Dendritic cell treated with granulocyte-macrophage colony-stimulating factor and Interleukin-4, amounts not matched to agents 40 ng/mL and 50 ng/mL, for 4 days (primary cell): ENCODE data around the gene MSANTD4.
"Not testable (repeated sequence)": the region's sequence is repeated elsewhere in the genome, so short reads cannot be mapped to it uniquely, and the experiment has no call there.

ENCODE experiments used
- H3K27ac Mint-ChIP-seq: one replicate; pipeline ENCODE4 v1.8.0; 2022; ENCODE audit warnings: mild to moderate bottlenecking, mixed read lengths
- H3K27me3 Mint-ChIP-seq: one replicate; pipeline ENCODE4 v1.8.0; 2022; ENCODE audit warnings: mild to moderate bottlenecking, mixed read lengths
- H3K36me3 Mint-ChIP-seq: one replicate; pipeline ENCODE4 v1.8.0; 2022; ENCODE audit warnings: low read depth, mixed read lengths
- H3K4me1 Mint-ChIP-seq: one replicate; pipeline ENCODE4 v1.8.0; 2022; ENCODE audit warnings: low read depth, mixed read lengths
- H3K4me3 Mint-ChIP-seq: one replicate; pipeline ENCODE4 v1.8.0; 2022; ENCODE audit warnings: mild to moderate bottlenecking, moderate library complexity, mixed read lengths
- H3K9me3 Mint-ChIP-seq: one replicate; pipeline ENCODE4 v1.8.0; 2022; ENCODE audit warnings: mixed read lengths
- intact Hi-C: fragments of 100-400 bp; cut with micrococcal nuclease; formaldehyde crosslinking; loops from one replicate; pipeline ENCODE4 v1.15.0; 2022

Gene MSANTD4

GRCh38 chr11:106021967-106022794 is at the start of gene MSANTD4:
TSS of gene MSANTD4 (minus strand) at chr11:106022240. CDS start at chr11:106010917, 11,323 bp downstream.
- peaks cover 15% of the 10 kb centered on the region for H3K9me3 Mint-ChIP-seq
- H3K4me3 Mint-ChIP-seq, result peak within 1 kb of the TSS; percentile 78
- intact Hi-C loops, result loop anchor here (1.0 kb wide), 1 partner anchor 55 kb away; the partner anchor contains the start of genes AASDHPPT and KBTBD3
- H3K27me3 Mint-ChIP-seq, result peaks cover 3% of the 10 kb centered on the region
- peaks cover 36% of the 10 kb centered on the region for H3K36me3 Mint-ChIP-seq
- H3K27ac Mint-ChIP-seq, result peak within 1 kb of the TSS; percentile 82
- peaks cover 35% of the 10 kb centered on the region for H3K4me1 Mint-ChIP-seq

- Mint-ChIP-seq H3K4me3 (no peak overlapping the region), H3K9me3 (no peaks in the 10 kb centered on the region), H3K4me1 (peaks cover 6% of the 10 kb centered on the region), H3K27ac (no peak overlapping the region), H3K36me3 (no peaks in the 10 kb centered on the region), H3K27me3 (no peaks in the 10 kb centered on the region)
- intact Hi-C loops, result no loop called here
Observed at GRCh38 chr11:106070606-106071005, 48.6 kb upstream of the MSANTD4 start.

GRCh38 chr11:106063009-106063408 is 41.0 kb upstream of the MSANTD4 start:
- peaks cover 6% of the 10 kb centered on the region for H3K36me3 Mint-ChIP-seq
- intact Hi-C loops, result no loop called here
- H3K9me3 Mint-ChIP-seq, result no peaks in the 10 kb centered on the region
- H3K27me3 Mint-ChIP-seq, result no peaks in the 10 kb centered on the region
- H3K4me1 Mint-ChIP-seq, result peaks cover 5% of the 10 kb centered on the region
- H3K4me3 Mint-ChIP-seq, result no peak overlapping the region
- no peak overlapping the region for H3K27ac Mint-ChIP-seq

- H3K4me1 Mint-ChIP-seq, result peaks cover 5% of the 10 kb centered on the region
- H3K4me3 Mint-ChIP-seq, result no peak overlapping the region
- H3K36me3 Mint-ChIP-seq, result peaks cover 10% of the 10 kb centered on the region
- H3K27ac Mint-ChIP-seq, result no peak overlapping the region
- H3K9me3 Mint-ChIP-seq, result no peaks in the 10 kb centered on the region
- intact Hi-C loops, result no loop called here
- no peaks in the 10 kb centered on the region for H3K27me3 Mint-ChIP-seq
Observed at GRCh38 chr11:106061954-106062949, 40.2 kb upstream of the MSANTD4 start.

GRCh38 chr11:106061249-106061784 is 39.3 kb upstream of the MSANTD4 start:
- peaks cover 10% of the 10 kb centered on the region for H3K36me3 Mint-ChIP-seq
- H3K4me1 Mint-ChIP-seq, result peaks cover 5% of the 10 kb centered on the region
- intact Hi-C loops, result no loop called here
- no peak overlapping the region for H3K4me3 Mint-ChIP-seq
- H3K27ac Mint-ChIP-seq, result no peak overlapping the region
- H3K9me3 Mint-ChIP-seq, result no peaks in the 10 kb centered on the region
- H3K27me3 Mint-ChIP-seq, result no peaks in the 10 kb centered on the region

- H3K27ac Mint-ChIP-seq, result no peak overlapping the region
- H3K9me3 Mint-ChIP-seq, result no peaks in the 10 kb centered on the region
- no peak overlapping the region for H3K4me3 Mint-ChIP-seq
- intact Hi-C loops, result no loop called here
- H3K36me3 Mint-ChIP-seq, result peaks cover 10% of the 10 kb centered on the region
- peaks cover 5% of the 10 kb centered on the region for H3K4me1 Mint-ChIP-seq
- no peaks in the 10 kb centered on the region for H3K27me3 Mint-ChIP-seq
Observed at GRCh38 chr11:106059617-106060016, 37.6 kb upstream of the MSANTD4 start.

GRCh38 chr11:106058377-106058776 is 36.3 kb upstream of the MSANTD4 start:
- H3K9me3 Mint-ChIP-seq, H3K4me1 Mint-ChIP-seq, H3K4me3 Mint-ChIP-seq, H3K36me3 Mint-ChIP-seq, H3K27ac Mint-ChIP-seq, H3K27me3 Mint-ChIP-seq, intact Hi-C loops: not testable (repeated sequence)

- Mint-ChIP-seq H3K27me3 (no peaks in the 10 kb centered on the region), H3K4me1 (no peaks in the 10 kb centered on the region), H3K27ac (no peak overlapping the region), H3K4me3 (no peak overlapping the region), H3K9me3 (no peaks in the 10 kb centered on the region), H3K36me3 (no peaks in the 10 kb centered on the region)
- intact Hi-C loops, result no loop called here
Observed at GRCh38 chr11:106051103-106051502, 29.1 kb upstream of the MSANTD4 start.

- no peaks in the 10 kb centered on the region for H3K27me3 Mint-ChIP-seq
- intact Hi-C loops, result no loop called here
- no peak overlapping the region for H3K27ac Mint-ChIP-seq
Observed at GRCh38 chr11:106049727-106050476, 27.9 kb upstream of the MSANTD4 start.

GRCh38 chr11:106047631-106048030 is 25.6 kb upstream of the MSANTD4 start:
- no peaks in the 10 kb centered on the region for H3K4me1 Mint-ChIP-seq
- intact Hi-C loops, result no loop called here

More at GRCh38 chr11:106049727-106050476, 27.9 kb upstream of the MSANTD4 start:
- no peaks in the 10 kb centered on the region for H3K9me3 Mint-ChIP-seq
- H3K36me3 Mint-ChIP-seq, result no peaks in the 10 kb centered on the region
- H3K4me3 Mint-ChIP-seq, result no peak overlapping the region
- no peaks in the 10 kb centered on the region for H3K4me1 Mint-ChIP-seq

GRCh38 chr11:106043540-106043939 is 21.5 kb upstream of the MSANTD4 start:
- Mint-ChIP-seq H3K36me3 (no peaks in the 10 kb centered on the region), H3K27me3 (no peaks in the 10 kb centered on the region), H3K4me3 (no peak overlapping the region), H3K9me3 (no peaks in the 10 kb centered on the region), H3K4me1 (no peaks in the 10 kb centered on the region), H3K27ac (no peak overlapping the region)
- intact Hi-C loops, result no loop called here

More at GRCh38 chr11:106047631-106048030, 25.6 kb upstream of the MSANTD4 start:
- H3K4me3 Mint-ChIP-seq, result no peak overlapping the region
- H3K9me3 Mint-ChIP-seq, result no peaks in the 10 kb centered on the region
- H3K36me3 Mint-ChIP-seq, result no peaks in the 10 kb centered on the region
- H3K27ac Mint-ChIP-seq, result no peak overlapping the region
- no peaks in the 10 kb centered on the region for H3K27me3 Mint-ChIP-seq

- H3K27me3 Mint-ChIP-seq, result peaks cover 6% of the 10 kb centered on the region
- no peak overlapping the region for H3K4me3 Mint-ChIP-seq
- no peaks in the 10 kb centered on the region for H3K4me1 Mint-ChIP-seq
Observed at GRCh38 chr11:106032861-106033260, 10.8 kb upstream of the MSANTD4 start.

GRCh38 chr11:106031936-106032335 is 9.9 kb upstream of the MSANTD4 start:
- Mint-ChIP-seq H3K36me3 (no peaks in the 10 kb centered on the region), H3K27me3 (peaks cover 6% of the 10 kb centered on the region), H3K4me1 (no peaks in the 10 kb centered on the region), H3K9me3 (peaks cover 10% of the 10 kb centered on the region), H3K27ac (no peak overlapping the region), H3K4me3 (no peak overlapping the region)
- intact Hi-C loops, result no loop called here

More at GRCh38 chr11:106032861-106033260, 10.8 kb upstream of the MSANTD4 start:
- intact Hi-C loops, result no loop called here
- Mint-ChIP-seq H3K36me3 (no peaks in the 10 kb centered on the region), H3K27ac (no peak overlapping the region), H3K9me3 (peaks cover under 1% of the 10 kb centered on the region)
